ENCODE measurements around the gene NOC2L.

The NOC2L gene

DNA sequence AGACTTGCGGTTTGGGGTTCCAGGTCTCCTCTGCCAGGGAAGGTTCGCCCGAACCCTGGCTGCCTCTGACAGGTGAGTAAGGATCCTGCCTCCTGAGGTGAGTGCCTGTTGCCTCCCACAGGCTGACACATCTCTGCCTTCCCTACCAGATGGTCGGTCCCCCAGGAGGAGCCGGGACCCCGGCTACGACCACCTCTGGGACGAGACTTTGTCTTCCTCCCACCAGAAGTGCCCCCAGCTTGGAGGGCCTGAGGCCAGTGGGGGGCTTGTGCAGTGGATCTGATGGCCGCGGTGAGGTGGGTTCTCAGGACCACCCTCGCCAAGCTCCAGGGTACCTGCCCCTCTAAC lies 15.2 kb upstream of the NOC2L start:
- Histone ChIP-seq H3K9ac (ENCODE audit: low read depth in 1 of 2, low read length in 2 of 2) (no peak overlapping the region), H3K9me3 (ENCODE audit: control insufficient read depth in 1 of 2, low read length in 2 of 2) (no peaks in the 10 kb centered on the region), H3K27me3 (ENCODE audit: control insufficient read depth in 1 of 2, insufficient read depth in 2 of 2, low read length in 2 of 2) (peaks cover 12 to 14% of the 10 kb centered on the region in 2 donors), H3K4me1 (ENCODE audit: control insufficient read depth in 1 of 2, insufficient read depth in 2 of 2, low read length in 2 of 2) (peaks cover 0 to 4% of the 10 kb centered on the region in 2 donors), H3K27ac (ENCODE audit: low read depth, low read length) (no peak overlapping the region), H3K36me3 (ENCODE audit: control insufficient read depth in 1 of 2, insufficient read depth in 2 of 2, low read length in 2 of 2) (no peaks in the 10 kb centered on the region), H3K4me3 (ENCODE audit: low read depth in 1 of 2, low read length in 2 of 2) (no peak overlapping the region)

- no peak overlapping the region for H3K9ac ChIP-seq (ENCODE audit: low read depth in 1 of 2, low read length in 2 of 2)
- peaks cover 16 to 20% of the 10 kb centered on the region in 2 donors for H3K27me3 ChIP-seq (ENCODE audit: control insufficient read depth in 1 of 2, insufficient read depth in 2 of 2, low read length in 2 of 2)
These were observed 14.6 kb upstream of the NOC2L start for GRCh38 chr1:973459-974292.

DNA sequence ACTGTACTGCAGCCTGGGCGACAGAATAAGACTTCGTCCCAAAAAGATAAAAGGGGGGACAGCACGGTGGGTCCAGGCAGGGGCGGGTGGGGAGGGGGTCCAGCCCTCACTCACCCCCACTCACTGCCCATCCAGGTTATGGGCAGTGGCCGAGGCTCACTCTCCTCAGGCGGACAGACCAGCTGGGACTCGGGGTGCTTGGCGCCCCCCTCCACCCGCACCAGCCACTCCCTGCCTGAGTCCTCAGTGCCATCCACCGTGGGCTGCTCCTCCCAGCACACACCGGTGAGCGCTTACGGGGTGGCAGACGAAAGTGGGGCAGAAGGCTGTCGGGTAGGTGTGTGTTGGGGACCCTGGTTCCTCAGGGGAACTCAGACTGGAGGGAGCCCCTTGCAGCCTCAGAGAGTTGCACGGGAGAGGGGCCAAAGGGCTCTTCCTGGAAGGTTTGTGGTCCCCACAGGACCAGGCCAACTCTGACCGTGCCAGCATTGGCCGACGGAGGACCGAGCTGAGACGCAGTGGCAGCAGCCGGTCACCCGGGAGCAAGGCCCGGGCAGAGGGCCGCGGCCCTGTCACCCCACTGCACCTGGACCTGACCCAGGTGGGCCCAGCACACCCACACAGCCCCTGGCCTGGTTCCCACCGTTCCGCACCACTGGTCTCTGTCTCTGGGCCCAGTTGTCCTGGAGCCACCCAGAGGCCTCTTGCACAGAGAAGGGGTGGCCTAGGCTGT lies 13.8 kb upstream of the NOC2L start:
- Histone ChIP-seq H3K9me3 (ENCODE audit: control insufficient read depth in 1 of 2, low read length in 2 of 2) (no peaks in the 10 kb centered on the region), H3K27ac (ENCODE audit: low read depth, low read length) (no peak overlapping the region), H3K4me3 (ENCODE audit: low read depth in 1 of 2, low read length in 2 of 2) (no peak overlapping the region), H3K9ac (ENCODE audit: low read depth in 1 of 2, low read length in 2 of 2) (no peak overlapping the region), H3K4me1 (ENCODE audit: control insufficient read depth in 1 of 2, insufficient read depth in 2 of 2, low read length in 2 of 2) (peaks cover 0 to 4% of the 10 kb centered on the region in 2 donors), H3K36me3 (ENCODE audit: control insufficient read depth in 1 of 2, insufficient read depth in 2 of 2, low read length in 2 of 2) (no peaks in the 10 kb centered on the region), H3K27me3 (ENCODE audit: control insufficient read depth in 1 of 2, insufficient read depth in 2 of 2, low read length in 2 of 2) (peaks cover 24 to 25% of the 10 kb centered on the region in 2 donors)

More at GRCh38 chr1:973459-974292, 14.6 kb upstream of the NOC2L start:
- Histone ChIP-seq H3K27ac (ENCODE audit: low read depth, low read length) (no peak overlapping the region), H3K9me3 (ENCODE audit: control insufficient read depth in 1 of 2, low read length in 2 of 2) (no peaks in the 10 kb centered on the region), H3K36me3 (ENCODE audit: control insufficient read depth in 1 of 2, insufficient read depth in 2 of 2, low read length in 2 of 2) (no peaks in the 10 kb centered on the region), H3K4me1 (ENCODE audit: control insufficient read depth in 1 of 2, insufficient read depth in 2 of 2, low read length in 2 of 2) (peaks cover 0 to 4% of the 10 kb centered on the region in 2 donors), H3K4me3 (ENCODE audit: low read depth in 1 of 2, low read length in 2 of 2) (no peak overlapping the region)

DNA sequence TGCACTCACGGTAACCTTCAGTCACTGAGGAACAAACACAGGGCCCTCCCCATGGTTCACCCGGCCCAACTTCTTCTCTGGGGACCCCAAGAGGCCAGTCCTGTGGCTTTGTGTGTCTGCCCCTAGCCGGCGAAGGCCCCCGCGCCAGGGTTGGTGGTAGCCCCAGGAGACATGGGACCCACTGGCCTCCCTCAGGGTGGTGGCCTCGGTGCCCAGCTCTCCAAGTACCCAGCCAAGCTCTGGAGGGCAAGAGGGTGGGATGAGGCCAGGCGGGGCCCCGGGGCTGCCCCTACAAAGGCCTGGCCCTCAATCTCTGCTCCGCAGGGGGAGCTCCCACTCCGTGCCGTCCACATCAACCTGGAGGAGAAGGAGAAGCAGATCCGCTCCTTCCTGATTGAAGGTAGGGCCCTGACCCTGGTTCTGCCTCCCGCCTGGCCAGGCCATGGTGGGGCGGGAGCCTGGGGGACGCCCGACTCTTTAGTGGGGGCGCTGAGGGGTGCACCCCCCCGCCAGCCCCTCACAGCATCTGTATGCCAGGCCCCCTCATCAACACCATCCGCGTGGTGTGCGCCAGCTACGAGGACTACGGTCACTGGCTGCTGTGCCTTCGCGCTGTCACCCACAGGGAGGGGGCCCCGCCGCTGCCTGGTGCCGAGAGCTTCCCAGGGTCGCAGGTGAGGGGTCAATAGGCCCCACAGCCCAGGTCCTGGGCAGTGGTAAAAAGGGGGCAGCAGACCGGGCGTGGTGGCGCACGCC lies 12.9 kb upstream of the NOC2L start:
- Histone ChIP-seq H3K36me3 (ENCODE audit: control insufficient read depth in 1 of 2, insufficient read depth in 2 of 2, low read length in 2 of 2) (no peaks in the 10 kb centered on the region), H3K27me3 (ENCODE audit: control insufficient read depth in 1 of 2, insufficient read depth in 2 of 2, low read length in 2 of 2) (peaks cover 27 to 33% of the 10 kb centered on the region in 2 donors), H3K4me3 (ENCODE audit: low read depth in 1 of 2, low read length in 2 of 2) (no peak overlapping the region), H3K27ac (ENCODE audit: low read depth, low read length) (no peak overlapping the region), H3K9ac (ENCODE audit: low read depth in 1 of 2, low read length in 2 of 2) (no peak overlapping the region), H3K4me1 (ENCODE audit: control insufficient read depth in 1 of 2, insufficient read depth in 2 of 2, low read length in 2 of 2) (peaks cover 0 to 10% of the 10 kb centered on the region in 2 donors), H3K9me3 (ENCODE audit: control insufficient read depth in 1 of 2, low read length in 2 of 2) (no peaks in the 10 kb centered on the region)

GRCh38 chr1:970973-971730 lies 12.1 kb upstream of the NOC2L start:
- H3K4me1 ChIP-seq (ENCODE audit: control insufficient read depth in 1 of 2, insufficient read depth in 2 of 2, low read length in 2 of 2) = peaks cover 4 to 12% of the 10 kb centered on the region in 2 donors
- no peaks in the 10 kb centered on the region for H3K9me3 ChIP-seq (ENCODE audit: control insufficient read depth in 1 of 2, low read length in 2 of 2)
- H3K9ac ChIP-seq (ENCODE audit: low read depth in 1 of 2, low read length in 2 of 2) = no peak overlapping the region
- no peak overlapping the region for H3K27ac ChIP-seq (ENCODE audit: low read depth, low read length)
- H3K36me3 ChIP-seq (ENCODE audit: control insufficient read depth in 1 of 2, insufficient read depth in 2 of 2, low read length in 2 of 2) = no peaks in the 10 kb centered on the region
- H3K27me3 ChIP-seq (ENCODE audit: control insufficient read depth in 1 of 2, insufficient read depth in 2 of 2, low read length in 2 of 2) = peaks cover 27 to 33% of the 10 kb centered on the region in 2 donors
- H3K4me3 ChIP-seq (ENCODE audit: low read depth in 1 of 2, low read length in 2 of 2) = no peak overlapping the region

GRCh38 chr1:970242-970972 lies 11.4 kb upstream of the NOC2L start:
- Histone ChIP-seq H3K4me1 (ENCODE audit: control insufficient read depth in 1 of 2, insufficient read depth in 2 of 2, low read length in 2 of 2) (peaks cover 7 to 17% of the 10 kb centered on the region in 2 donors), H3K4me3 (ENCODE audit: low read depth in 1 of 2, low read length in 2 of 2) (no peak overlapping the region), H3K36me3 (ENCODE audit: control insufficient read depth in 1 of 2, insufficient read depth in 2 of 2, low read length in 2 of 2) (no peaks in the 10 kb centered on the region), H3K9me3 (ENCODE audit: control insufficient read depth in 1 of 2, low read length in 2 of 2) (no peaks in the 10 kb centered on the region), H3K27me3 (ENCODE audit: control insufficient read depth in 1 of 2, insufficient read depth in 2 of 2, low read length in 2 of 2) (peaks cover 27 to 33% of the 10 kb centered on the region in 2 donors), H3K9ac (ENCODE audit: low read depth in 1 of 2, low read length in 2 of 2) (no peak overlapping the region), H3K27ac (ENCODE audit: low read depth, low read length) (no peak overlapping the region)

DNA sequence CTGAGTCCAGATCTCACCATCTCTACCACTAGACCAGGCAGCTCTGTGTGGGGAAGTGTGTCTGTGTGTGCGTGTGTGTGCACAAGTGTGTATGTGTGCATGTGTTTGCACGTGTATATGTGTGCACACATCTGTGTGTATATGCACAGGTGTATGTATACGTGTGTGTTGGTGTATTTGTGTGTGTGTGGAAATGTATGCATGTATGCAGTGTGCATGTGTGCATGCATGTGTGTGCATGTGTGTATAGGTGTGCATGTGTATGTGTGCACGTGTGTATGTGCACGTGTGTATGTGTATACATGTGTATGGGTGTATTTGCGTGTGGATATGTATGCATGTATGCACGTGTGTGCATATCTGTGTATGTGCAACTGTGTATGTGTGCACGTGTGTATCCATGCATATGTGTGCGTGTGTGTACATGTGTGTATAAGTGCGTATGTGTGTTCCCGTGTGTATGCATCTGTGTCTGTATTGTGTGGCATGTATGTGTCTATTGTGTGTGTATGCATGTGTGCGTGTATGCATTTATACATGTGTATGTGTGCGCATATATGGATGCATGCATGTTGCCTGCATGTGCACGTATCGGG lies 10.3 kb upstream of the NOC2L start:
- no peaks in the 10 kb centered on the region for H3K9me3 ChIP-seq (ENCODE audit: control insufficient read depth in 1 of 2, low read length in 2 of 2)
- H3K4me3 ChIP-seq (ENCODE audit: low read depth in 1 of 2, low read length in 2 of 2) = no peak overlapping the region
- peaks cover 27 to 33% of the 10 kb centered on the region in 2 donors for H3K27me3 ChIP-seq (ENCODE audit: control insufficient read depth in 1 of 2, insufficient read depth in 2 of 2, low read length in 2 of 2)
- no peaks in the 10 kb centered on the region for H3K36me3 ChIP-seq (ENCODE audit: control insufficient read depth in 1 of 2, insufficient read depth in 2 of 2, low read length in 2 of 2)
- no peak overlapping the region for H3K27ac ChIP-seq (ENCODE audit: low read depth, low read length)
- no peak overlapping the region for H3K9ac ChIP-seq (ENCODE audit: low read depth in 1 of 2, low read length in 2 of 2)
- peaks cover 7 to 17% of the 10 kb centered on the region in 2 donors for H3K4me1 ChIP-seq (ENCODE audit: control insufficient read depth in 1 of 2, insufficient read depth in 2 of 2, low read length in 2 of 2)

DNA sequence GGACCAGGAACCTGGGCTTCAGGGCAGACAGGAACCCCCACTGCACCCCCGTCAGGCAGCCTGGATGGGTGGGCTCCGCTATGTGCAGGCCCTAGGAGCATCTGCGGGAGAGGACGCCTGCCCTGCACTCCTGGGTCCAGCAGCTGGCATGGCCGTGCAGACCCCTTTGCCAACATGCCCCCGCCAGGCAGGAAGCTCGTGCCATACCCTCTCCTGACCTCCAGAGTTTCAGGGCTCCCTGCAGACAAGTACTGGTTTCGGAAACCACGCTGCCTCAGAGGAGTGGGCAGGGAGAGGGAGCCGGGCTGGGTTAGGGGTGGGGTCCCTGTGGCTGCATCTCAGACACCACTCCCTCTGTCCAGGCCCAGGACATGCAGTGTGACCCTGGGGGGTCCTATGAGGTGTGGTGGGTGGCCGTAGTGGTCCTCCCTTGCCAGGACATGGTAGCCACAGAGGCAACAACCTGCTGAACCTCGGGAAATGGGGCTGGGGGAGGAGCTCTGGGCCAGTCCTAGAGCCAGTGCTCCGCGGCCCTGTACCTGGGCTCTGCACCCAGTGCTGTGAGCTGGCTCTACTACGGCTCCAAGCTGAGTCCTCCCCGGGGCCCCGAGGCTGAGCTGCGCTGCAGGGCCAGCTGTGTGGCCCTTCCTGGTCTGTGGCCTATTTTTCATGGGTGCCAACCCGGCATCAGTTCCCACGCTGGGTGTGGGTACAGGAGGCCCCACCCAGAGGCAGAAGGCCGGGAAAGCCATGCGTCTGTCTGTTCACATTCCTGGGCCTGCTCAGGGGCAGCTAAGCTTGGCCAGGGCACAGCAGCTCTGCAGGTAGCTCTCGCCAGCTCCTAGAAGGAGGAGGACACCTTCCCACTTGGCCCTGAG lies 8.6 kb upstream of the NOC2L start:
- Histone ChIP-seq H3K4me1 (ENCODE audit: control insufficient read depth in 1 of 2, insufficient read depth in 2 of 2, low read length in 2 of 2) (peaks cover 7 to 17% of the 10 kb centered on the region in 2 donors), H3K27ac (ENCODE audit: low read depth, low read length) (no peak overlapping the region), H3K36me3 (ENCODE audit: control insufficient read depth in 1 of 2, insufficient read depth in 2 of 2, low read length in 2 of 2) (no peaks in the 10 kb centered on the region), H3K9ac (ENCODE audit: low read depth in 1 of 2, low read length in 2 of 2) (no peak overlapping the region), H3K27me3 (ENCODE audit: control insufficient read depth in 1 of 2, insufficient read depth in 2 of 2, low read length in 2 of 2) (peaks cover 27 to 33% of the 10 kb centered on the region in 2 donors), H3K9me3 (ENCODE audit: control insufficient read depth in 1 of 2, low read length in 2 of 2) (no peaks in the 10 kb centered on the region), H3K4me3 (ENCODE audit: low read depth in 1 of 2, low read length in 2 of 2) (no peak overlapping the region)

Data from duodenal mucosa (tissue), 2 donors.